ENCODE data around the gene RAPSN. TPM values are rescaled to one million over a fixed set of nuclear protein-coding genes. Genes with fewer than 3 reads are reported as not detected.

Gene RAPSN
- total and polyA plus RNA-seq, 5 experiments from 2014 or later, result 1.3 to 1.5 TPM; not detected in 3

GRCh38 chr11:47438721-47439120 lies 10.2 kb downstream of the RAPSN start:
- ATAC-seq (no peak), DNase-seq (no peak)
- H3K4me3 Mint-ChIP-seq, result no peak overlapping the region
- no peaks in the 10 kb centered on the region for H3K27me3 Mint-ChIP-seq
- POLR2A ChIA-PET, result no interaction called here
- H3K27ac Mint-ChIP-seq, result no peak overlapping the region
- peaks cover 0 to 7% (median 4%) of the 10 kb centered on the region in 4 donors for H3K4me1 Mint-ChIP-seq
- no peaks in the 10 kb centered on the region for H3K36me3 Mint-ChIP-seq
- H3K9me3 Mint-ChIP-seq, result no peaks in the 10 kb centered on the region

- ATAC-seq, result no peak
- DNase-seq, result no peak
- H3K4me3 Mint-ChIP-seq, result no peak overlapping the region
- peaks cover 0 to 2% (median 0%) of the 10 kb centered on the region in 4 donors for H3K4me1 Mint-ChIP-seq
- no peaks in the 10 kb centered on the region for H3K27me3 Mint-ChIP-seq
- POLR2A ChIA-PET, result no interaction called here
- no peak overlapping the region for H3K27ac Mint-ChIP-seq
- no peaks in the 10 kb centered on the region for H3K9me3 Mint-ChIP-seq
- no peaks in the 10 kb centered on the region for H3K36me3 Mint-ChIP-seq
These were observed 11.1 kb downstream of the RAPSN start for GRCh38 chr11:47437746-47438418.

- no peaks in the 10 kb centered on the region for H3K9me3 Mint-ChIP-seq
- no peaks in the 10 kb centered on the region for H3K4me1 Mint-ChIP-seq
- POLR2A ChIA-PET, result no interaction called here
- DNase-seq (no peak), ATAC-seq (no peak)
- H3K27me3 Mint-ChIP-seq, result no peaks in the 10 kb centered on the region
- H3K27ac Mint-ChIP-seq, result no peak overlapping the region
- no peak overlapping the region for H3K4me3 Mint-ChIP-seq
- no peaks in the 10 kb centered on the region for H3K36me3 Mint-ChIP-seq
These were observed 11.7 kb downstream of the RAPSN start for GRCh38 chr11:47437218-47437745.

GRCh38 chr11:47436726-47437125 lies 12.2 kb downstream of the RAPSN start:
- no peak for DNase-seq
- Mint-ChIP-seq H3K9me3 (no peaks in the 10 kb centered on the region), H3K4me1 (no peaks in the 10 kb centered on the region), H3K4me3 (no peak overlapping the region), H3K27ac (no peak overlapping the region), H3K36me3 (no peaks in the 10 kb centered on the region), H3K27me3 (no peaks in the 10 kb centered on the region)
- ATAC-seq, result no peak
- POLR2A ChIA-PET, result no interaction called here

- no peaks in the 10 kb centered on the region for H3K27me3 Mint-ChIP-seq
- H3K27ac Mint-ChIP-seq, result no peak overlapping the region
- DNase-seq (no peak), ATAC-seq (no peak)
- peak overlapping the region in 1 of 10 donors; percentile 52 for H3K4me3 Mint-ChIP-seq
- no peaks in the 10 kb centered on the region for H3K9me3 Mint-ChIP-seq
- H3K4me1 Mint-ChIP-seq, result no peaks in the 10 kb centered on the region
- H3K36me3 Mint-ChIP-seq, result no peaks in the 10 kb centered on the region
- POLR2A ChIA-PET, result no interaction called here
These were observed 13.2 kb downstream of the RAPSN start for GRCh38 chr11:47435687-47436086.

GRCh38 chr11:47434011-47434786 lies 14.7 kb downstream of the RAPSN start:
- no peak for ATAC-seq
- Mint-ChIP-seq H3K36me3 (no peaks in the 10 kb centered on the region), H3K4me1 (no peaks in the 10 kb centered on the region), H3K9me3 (no peaks in the 10 kb centered on the region), H3K27me3 (no peaks in the 10 kb centered on the region), H3K27ac (no peak overlapping the region), H3K4me3 (no peak overlapping the region)
- no peak for DNase-seq
- POLR2A ChIA-PET, result no interaction called here

- H3K9me3 Mint-ChIP-seq, result no peaks in the 10 kb centered on the region
- DNase-seq (no peak), ATAC-seq (no peak)
- peak overlapping the region in 1 of 10 donors; percentile 4 for H3K27ac Mint-ChIP-seq
- H3K27me3 Mint-ChIP-seq, result no peaks in the 10 kb centered on the region
- H3K36me3 Mint-ChIP-seq, result no peaks in the 10 kb centered on the region
- H3K4me3 Mint-ChIP-seq, result no peak overlapping the region
- no peaks in the 10 kb centered on the region for H3K4me1 Mint-ChIP-seq
- POLR2A ChIA-PET, result no interaction called here
These were observed 15.8 kb downstream of the RAPSN start for GRCh38 chr11:47433157-47433556.

GRCh38 chr11:47431356-47432083 lies 17.4 kb downstream of the RAPSN start:
- Mint-ChIP-seq H3K4me3 (no peak overlapping the region), H3K4me1 (peaks cover 0 to 4% (median 2%) of the 10 kb centered on the region in 4 donors), H3K27ac (no peak overlapping the region), H3K9me3 (no peaks in the 10 kb centered on the region), H3K36me3 (no peaks in the 10 kb centered on the region), H3K27me3 (no peaks in the 10 kb centered on the region)
- POLR2A ChIA-PET, result interaction anchor here (0.7 kb wide), 1 partner anchor 260 kb away, joined by 3 read pairs; no protein-coding TSS in a partner anchor
- no peak for DNase-seq
- no peak for ATAC-seq

GRCh38 chr11:47430524-47430923 lies 18.4 kb downstream of the RAPSN start:
- DNase-seq, result peak in 1 of 10 donors; percentile 15
- Mint-ChIP-seq H3K4me3 (no peak overlapping the region), H3K27ac (no peak overlapping the region), H3K4me1 (peaks cover 6 to 13% (median 11%) of the 10 kb centered on the region in 4 donors), H3K27me3 (no peaks in the 10 kb centered on the region), H3K36me3 (no peaks in the 10 kb centered on the region), H3K9me3 (no peaks in the 10 kb centered on the region)
- ATAC-seq, result no peak
- POLR2A ChIA-PET, result no interaction called here

GRCh38 chr11:47426062-47426956 lies 22.6 kb downstream of the RAPSN start, which contains the start of gene PSMC3:
Gene PSMC3 (minus strand): TSS chr11:47426439. CDS start chr11:47426279, 160 bp downstream.
- DNase-seq (peak; percentile 94 to 99 (median 98)), ATAC-seq (peak; percentile 96 to 97)
- H3K4me1 Mint-ChIP-seq, result peaks cover 13 to 30% (median 29%) of the 10 kb centered on the region in 4 donors
- no peaks in the 10 kb centered on the region for H3K27me3 Mint-ChIP-seq
- H3K27ac Mint-ChIP-seq, result peak within 1 kb of the TSS; percentile 97 to 100 (median 98)
- no peaks in the 10 kb centered on the region for H3K9me3 Mint-ChIP-seq
- POLR2A ChIA-PET, result interaction anchor here (0.8 to 4.1 kb wide), 15 partner anchors 9 to 421 kb away, joined by 3 to 36 read pairs (median 5); partner anchors contain the start of genes CELF1, DDB2, KBTBD4 and MADD
- peaks cover 0 to 35% (median 6%) of the 10 kb centered on the region in 3 donors for H3K36me3 Mint-ChIP-seq
- peak within 1 kb of the TSS; percentile 98 to 100 (median 99) for H3K4me3 Mint-ChIP-seq

- ATAC-seq, result no peak
- peaks cover 13 to 30% (median 29%) of the 10 kb centered on the region in 4 donors for H3K4me1 Mint-ChIP-seq
- peaks cover 0 to 41% (median 6%) of the 10 kb centered on the region in 3 donors for H3K36me3 Mint-ChIP-seq
- H3K4me3 Mint-ChIP-seq, result peak overlapping the region; percentile 98 to 100 (median 99)
- DNase-seq, result peak in 1 of 10 donors; percentile 41
- POLR2A ChIA-PET, result interaction anchor here (1.0 to 4.1 kb wide), 11 partner anchors 9 to 422 kb away, joined by 3 to 36 read pairs (median 5); partner anchors contain the start of genes CELF1, DDB2, KBTBD4 and NDUFS3
- H3K27ac Mint-ChIP-seq, result peak overlapping the region; percentile 53 to 100 (median 98)
- no peaks in the 10 kb centered on the region for H3K27me3 Mint-ChIP-seq
- H3K9me3 Mint-ChIP-seq, result no peaks in the 10 kb centered on the region
These were observed 23.3 kb downstream of the RAPSN start for GRCh38 chr11:47425611-47426010.
